ENCODE measurements around the gene C16orf87. TPM values are rescaled to one million over a fixed set of nuclear protein-coding genes. Genes with fewer than 3 reads are reported as not detected.

The C16orf87 gene
- total RNA-seq, 1 experiment from 2014 or later, result 27.1 TPM

GRCh38 chr16:46830417-46830901 is 521 bp downstream of the C16orf87 start:
- no TSS peak for BruUV-seq (replicated peaks)
- no peaks in the 10 kb centered on the region for H3K36me3 ChIP-seq (ENCODE audit: insufficient read depth, low read length, poor library complexity, severe bottlenecking)
- H3K27ac ChIP-seq (ENCODE audit: low read depth, low read length, poor library complexity, severe bottlenecking), result peak overlapping the region; percentile 92
- DNase-seq (ENCODE audit: low spot score), result peak; percentile 41
- H3K9me3 ChIP-seq (ENCODE audit: low read depth, low read length, poor library complexity, severe bottlenecking), result peaks cover 4% of the 10 kb centered on the region
- peak overlapping the region; percentile 97 for H3K4me3 ChIP-seq (ENCODE audit: low read depth, low read length, poor library complexity, severe bottlenecking)
- ChIA-PET POLR2A (ENCODE audit: low non-redundant PET) (no interaction called here), CTCF (interaction anchor here (0.7 kb wide), 1 partner anchor 17 kb away, joined by 3 read pairs; no protein-coding TSS in a partner anchor)
- no peaks in the 10 kb centered on the region for H3K27me3 ChIP-seq (replicated peaks; ENCODE audit: insufficient read depth, low read depth, low read length, poor library complexity)
- intact Hi-C loops (cut with micrococcal nuclease; ENCODE audit: unreplicated experiment), result no loop called here
- H3K4me1 ChIP-seq (ENCODE audit: insufficient read depth, low read length, poor library complexity, severe bottlenecking), result peaks cover 27% of the 10 kb centered on the region
- no peak for TF ChIP-seq EZH2 (IDR thresholded peaks at IDR 0.05; ENCODE audit: borderline replicate concordance, low read depth, low read length, poor library complexity, severe bottlenecking)
- TF ChIP-seq CTCF (conservative IDR thresholded peaks at IDR 0.05; ENCODE audit: low read depth, low read length), result no peak

- Histone ChIP-seq H3K36me3 (ENCODE audit: insufficient read depth, low read length, poor library complexity, severe bottlenecking) (peaks cover 4% of the 10 kb centered on the region), H3K27me3 (replicated peaks; ENCODE audit: insufficient read depth, low read depth, low read length, poor library complexity) (no peaks in the 10 kb centered on the region), H3K4me1 (ENCODE audit: insufficient read depth, low read length, poor library complexity, severe bottlenecking) (peaks cover 27% of the 10 kb centered on the region), H3K27ac (ENCODE audit: low read depth, low read length, poor library complexity, severe bottlenecking) (peak overlapping the region; percentile 92), H3K4me3 (ENCODE audit: low read depth, low read length, poor library complexity, severe bottlenecking) (peak overlapping the region; percentile 97), H3K9me3 (ENCODE audit: low read depth, low read length, poor library complexity, severe bottlenecking) (peaks cover 4% of the 10 kb centered on the region)
- DNase-seq (ENCODE audit: low spot score), result no peak
- ChIA-PET POLR2A (ENCODE audit: low non-redundant PET) (interaction anchor here (1.0 kb wide), 1 partner anchor 23 kb away, joined by 5 read pairs; no protein-coding TSS in a partner anchor), CTCF (no interaction called here)
- no TSS peak for BruUV-seq (replicated peaks)
- intact Hi-C loops (cut with micrococcal nuclease; ENCODE audit: unreplicated experiment), result no loop called here
- TF ChIP-seq EZH2 (IDR thresholded peaks at IDR 0.05; ENCODE audit: borderline replicate concordance, low read depth, low read length, poor library complexity, severe bottlenecking) (no peak), CTCF (conservative IDR thresholded peaks at IDR 0.05; ENCODE audit: low read depth, low read length) (no peak)
Measured at GRCh38 chr16:46828943-46829342, 2.0 kb downstream of the C16orf87 start.

- H3K36me3 ChIP-seq (ENCODE audit: insufficient read depth, low read length, poor library complexity, severe bottlenecking), result peaks cover 11% of the 10 kb centered on the region
- no peaks in the 10 kb centered on the region for H3K27me3 ChIP-seq (replicated peaks; ENCODE audit: insufficient read depth, low read depth, low read length, poor library complexity)
- peaks cover 4% of the 10 kb centered on the region for H3K9me3 ChIP-seq (ENCODE audit: low read depth, low read length, poor library complexity, severe bottlenecking)
- intact Hi-C loops (cut with micrococcal nuclease; ENCODE audit: unreplicated experiment), result no loop called here
- TF ChIP-seq CTCF (conservative IDR thresholded peaks at IDR 0.05; ENCODE audit: low read depth, low read length) (no peak), EZH2 (IDR thresholded peaks at IDR 0.05; ENCODE audit: borderline replicate concordance, low read depth, low read length, poor library complexity, severe bottlenecking) (no peak)
- peaks cover 27% of the 10 kb centered on the region for H3K4me1 ChIP-seq (ENCODE audit: insufficient read depth, low read length, poor library complexity, severe bottlenecking)
- no peak overlapping the region for H3K27ac ChIP-seq (ENCODE audit: low read depth, low read length, poor library complexity, severe bottlenecking)
- no peak overlapping the region for H3K4me3 ChIP-seq (ENCODE audit: low read depth, low read length, poor library complexity, severe bottlenecking)
- DNase-seq (ENCODE audit: low spot score), result no peak
- CTCF ChIA-PET, result no interaction called here
- no TSS peak for BruUV-seq (replicated peaks)
- POLR2A ChIA-PET (ENCODE audit: low non-redundant PET), result interaction anchor here (1.0 kb wide), 1 partner anchor 23 kb away, joined by 5 read pairs; no protein-coding TSS in a partner anchor
Measured at GRCh38 chr16:46828292-46828691, 2.7 kb downstream of the C16orf87 start.

Measured in A673 (cell line).